Sigmoid colon (tissue), 4 donors: Measurements from ENCODE around the gene HMCN2.
A peak's percentile ranks its signal among the peaks of the same experiment; 100 is the strongest.

Experiments used
- EP300 ChIP-seq, 4 donors: sonication (generic); formaldehyde crosslinking; IDR thresholded peaks; one replicate each; pipeline ENCODE4 v1.6.1; 2017; ENCODE audit warnings: antibody characterized with exemption in 4 of 4
- POLR2A ChIP-seq, 2 donors: fragments of 450-650 bp; IDR thresholded peaks; one replicate each; pipeline ENCODE4 v1.6.1; 2016; ENCODE audit warnings: antibody characterized with exemption in 2 of 2, mild to moderate bottlenecking in 2 of 2, moderate library complexity in 2 of 2
- TF ChIP-seq, protein P1 (sequence below), 4 experiments: fragments of 450-650 bp in 3 of 4; fragments of 200-600 bp in 1 of 4; IDR thresholded peaks; one replicate each; pipeline ENCODE4 v1.5.1; 2016 to 2019; ENCODE audit warnings: antibody characterized with exemption in 4 of 4, mild to moderate bottlenecking in 3 of 4, moderate library complexity in 2 of 4

DNA sequence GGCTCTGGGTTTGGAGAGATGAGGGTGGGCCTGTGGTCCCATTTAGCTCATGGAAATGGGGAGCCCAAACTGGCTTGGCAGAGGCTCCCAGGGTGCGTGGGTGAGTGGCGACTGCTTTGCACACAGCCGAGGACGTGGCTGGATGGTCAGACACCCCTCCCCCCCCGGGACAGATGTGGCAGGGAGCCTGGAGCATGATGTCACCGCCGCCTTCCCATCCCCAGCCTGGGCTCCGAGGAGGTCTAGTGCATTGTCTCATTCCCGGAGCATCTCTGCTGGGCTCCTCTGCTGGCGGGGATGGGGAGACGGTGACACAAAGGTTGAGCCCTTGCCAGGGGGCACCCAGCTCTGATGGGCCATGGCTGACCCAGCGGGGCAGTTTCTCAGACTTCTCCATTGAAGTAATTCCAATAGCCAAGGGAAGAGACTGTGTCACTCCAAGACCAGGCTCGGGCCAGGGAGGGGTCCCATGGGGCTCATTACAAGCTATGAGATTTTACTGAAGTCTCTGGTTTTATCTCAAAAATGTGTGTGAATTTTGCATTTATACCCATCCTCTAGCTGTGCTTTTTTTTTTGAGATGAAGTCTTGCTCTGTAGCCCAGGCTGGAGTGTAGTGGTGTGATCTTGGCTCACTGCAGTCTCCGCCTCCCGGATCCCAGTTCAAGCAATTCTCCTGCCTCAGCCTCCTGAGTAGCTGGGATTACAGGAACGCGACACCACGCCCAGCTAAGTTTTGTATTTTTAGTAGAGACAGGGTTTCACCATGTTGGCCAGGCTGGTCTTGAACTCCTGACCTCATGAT lies 36.1 kb downstream of the HMCN2 start:
- TF ChIP-seq, protein P1, sequence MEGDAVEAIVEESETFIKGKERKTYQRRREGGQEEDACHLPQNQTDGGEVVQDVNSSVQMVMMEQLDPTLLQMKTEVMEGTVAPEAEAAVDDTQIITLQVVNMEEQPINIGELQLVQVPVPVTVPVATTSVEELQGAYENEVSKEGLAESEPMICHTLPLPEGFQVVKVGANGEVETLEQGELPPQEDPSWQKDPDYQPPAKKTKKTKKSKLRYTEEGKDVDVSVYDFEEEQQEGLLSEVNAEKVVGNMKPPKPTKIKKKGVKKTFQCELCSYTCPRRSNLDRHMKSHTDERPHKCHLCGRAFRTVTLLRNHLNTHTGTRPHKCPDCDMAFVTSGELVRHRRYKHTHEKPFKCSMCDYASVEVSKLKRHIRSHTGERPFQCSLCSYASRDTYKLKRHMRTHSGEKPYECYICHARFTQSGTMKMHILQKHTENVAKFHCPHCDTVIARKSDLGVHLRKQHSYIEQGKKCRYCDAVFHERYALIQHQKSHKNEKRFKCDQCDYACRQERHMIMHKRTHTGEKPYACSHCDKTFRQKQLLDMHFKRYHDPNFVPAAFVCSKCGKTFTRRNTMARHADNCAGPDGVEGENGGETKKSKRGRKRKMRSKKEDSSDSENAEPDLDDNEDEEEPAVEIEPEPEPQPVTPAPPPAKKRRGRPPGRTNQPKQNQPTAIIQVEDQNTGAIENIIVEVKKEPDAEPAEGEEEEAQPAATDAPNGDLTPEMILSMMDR (IDR thresholded peaks at IDR 0.05) = no peak
- TF ChIP-seq POLR2A (IDR thresholded peaks at IDR 0.05) = no peak
- peak in 1 of 4 donors; percentile 57 for TF ChIP-seq EP300 (IDR thresholded peaks at IDR 0.05)
